Measurements from ENCODE around the gene KLHL8. TPM values are rescaled to one million over a fixed set of nuclear protein-coding genes. Genes with fewer than 3 reads are reported as not detected.

KLHL8 gene
- total and polyA plus RNA-seq, 12 donors: 2.4 to 15.0 (median 11.7) TPM

DNA sequence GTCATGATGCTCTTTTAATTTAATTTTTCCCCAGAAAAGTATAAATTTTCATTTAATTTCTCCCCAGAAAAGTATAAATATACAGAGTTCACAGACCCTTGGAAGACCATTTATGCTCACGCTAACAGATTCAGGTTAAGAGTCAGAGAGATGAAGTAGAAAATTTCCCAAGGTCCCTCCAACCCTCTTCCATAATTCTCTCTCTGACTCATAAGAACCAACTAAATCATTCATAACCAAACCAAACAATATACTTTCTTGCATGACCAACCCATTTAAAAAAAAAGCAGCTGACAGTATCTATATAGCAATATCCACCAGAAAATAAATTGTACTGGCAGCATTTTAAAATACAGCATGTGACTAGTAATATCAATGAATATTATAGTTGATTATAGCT, 3.9 kb downstream of the KLHL8 start:
- H3K27ac ChIP-seq: no peak overlapping the region
- H3K4me1 ChIP-seq: peaks cover 3 to 45% (median 34%) of the 10 kb centered on the region in 9 donors
- intact Hi-C loops (cut with DNase I): loop anchor here in 1 of 10 donors (10.0 kb wide), 1 partner anchor 212 kb away; no protein-coding TSS in a partner anchor
- ATAC-seq (no peak), DNase-seq (no peak)
- H3K27me3 ChIP-seq: no peaks in the 10 kb centered on the region
- H3K4me3 ChIP-seq: no peak overlapping the region
- H3K9me3 ChIP-seq: no peaks in the 10 kb centered on the region
- no peaks in the 10 kb centered on the region for H3K36me3 ChIP-seq
- TF ChIP-seq, protein P1, sequence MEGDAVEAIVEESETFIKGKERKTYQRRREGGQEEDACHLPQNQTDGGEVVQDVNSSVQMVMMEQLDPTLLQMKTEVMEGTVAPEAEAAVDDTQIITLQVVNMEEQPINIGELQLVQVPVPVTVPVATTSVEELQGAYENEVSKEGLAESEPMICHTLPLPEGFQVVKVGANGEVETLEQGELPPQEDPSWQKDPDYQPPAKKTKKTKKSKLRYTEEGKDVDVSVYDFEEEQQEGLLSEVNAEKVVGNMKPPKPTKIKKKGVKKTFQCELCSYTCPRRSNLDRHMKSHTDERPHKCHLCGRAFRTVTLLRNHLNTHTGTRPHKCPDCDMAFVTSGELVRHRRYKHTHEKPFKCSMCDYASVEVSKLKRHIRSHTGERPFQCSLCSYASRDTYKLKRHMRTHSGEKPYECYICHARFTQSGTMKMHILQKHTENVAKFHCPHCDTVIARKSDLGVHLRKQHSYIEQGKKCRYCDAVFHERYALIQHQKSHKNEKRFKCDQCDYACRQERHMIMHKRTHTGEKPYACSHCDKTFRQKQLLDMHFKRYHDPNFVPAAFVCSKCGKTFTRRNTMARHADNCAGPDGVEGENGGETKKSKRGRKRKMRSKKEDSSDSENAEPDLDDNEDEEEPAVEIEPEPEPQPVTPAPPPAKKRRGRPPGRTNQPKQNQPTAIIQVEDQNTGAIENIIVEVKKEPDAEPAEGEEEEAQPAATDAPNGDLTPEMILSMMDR (IDR thresholded peaks at IDR 0.05): no peak
- WGBS, 2 donors: 92 to 97% methylated on average over 1 of the region's 1 CpG

DNA sequence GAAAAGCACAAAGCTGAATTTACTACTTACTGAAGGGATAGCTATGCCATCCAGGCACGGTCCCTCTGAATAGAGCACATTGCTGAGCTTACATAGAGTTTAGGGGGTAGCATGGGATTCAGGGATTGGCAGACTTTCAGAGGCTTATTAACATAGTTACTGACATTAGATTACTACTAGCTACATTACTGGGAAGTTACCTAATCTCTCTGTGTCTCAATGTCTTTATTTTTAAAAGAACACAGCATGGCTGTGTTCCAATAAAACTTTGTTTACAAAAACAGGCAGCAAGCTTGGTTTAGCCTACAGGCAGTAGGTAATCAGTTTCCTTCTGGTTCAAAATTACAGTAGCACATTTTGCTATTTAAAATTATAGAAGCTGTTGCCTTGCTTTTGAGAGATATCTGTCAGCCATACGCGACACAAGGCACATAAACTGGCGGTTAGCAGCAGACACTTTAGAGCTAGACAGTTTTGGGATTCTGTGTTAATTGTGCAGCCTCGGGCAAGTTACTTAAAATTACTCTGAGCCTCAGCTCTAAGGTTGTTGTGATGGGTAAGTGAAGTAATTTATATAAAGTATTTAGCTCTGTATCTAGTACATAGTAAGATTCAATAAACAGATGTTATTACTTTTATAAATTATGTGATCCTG, 6.9 kb downstream of the KLHL8 start:
- ATAC-seq (peak in 4 of 8 donors; percentile 42 to 74 (median 54)), DNase-seq (no peak)
- Histone ChIP-seq H3K4me3 (peak overlapping the region in 2 of 10 donors; percentile 0 to 3), H3K27me3 (no peaks in the 10 kb centered on the region), H3K27ac (peak overlapping the region in 4 of 10 donors; percentile 11 to 43 (median 24)), H3K4me1 (peaks cover 3 to 54% (median 26%) of the 10 kb centered on the region in 9 donors), H3K9me3 (no peaks in the 10 kb centered on the region), H3K36me3 (no peaks in the 10 kb centered on the region)
- TF ChIP-seq, protein P1 (IDR thresholded peaks at IDR 0.05): no peak
- intact Hi-C loops (cut with DNase I): loop anchor here in 1 of 10 donors (10.0 kb wide), 1 partner anchor 209 kb away; no protein-coding TSS in a partner anchor
- WGBS, 2 donors: 46 to 68% methylated on average over 5 of the region's 5 CpGs

DNA sequence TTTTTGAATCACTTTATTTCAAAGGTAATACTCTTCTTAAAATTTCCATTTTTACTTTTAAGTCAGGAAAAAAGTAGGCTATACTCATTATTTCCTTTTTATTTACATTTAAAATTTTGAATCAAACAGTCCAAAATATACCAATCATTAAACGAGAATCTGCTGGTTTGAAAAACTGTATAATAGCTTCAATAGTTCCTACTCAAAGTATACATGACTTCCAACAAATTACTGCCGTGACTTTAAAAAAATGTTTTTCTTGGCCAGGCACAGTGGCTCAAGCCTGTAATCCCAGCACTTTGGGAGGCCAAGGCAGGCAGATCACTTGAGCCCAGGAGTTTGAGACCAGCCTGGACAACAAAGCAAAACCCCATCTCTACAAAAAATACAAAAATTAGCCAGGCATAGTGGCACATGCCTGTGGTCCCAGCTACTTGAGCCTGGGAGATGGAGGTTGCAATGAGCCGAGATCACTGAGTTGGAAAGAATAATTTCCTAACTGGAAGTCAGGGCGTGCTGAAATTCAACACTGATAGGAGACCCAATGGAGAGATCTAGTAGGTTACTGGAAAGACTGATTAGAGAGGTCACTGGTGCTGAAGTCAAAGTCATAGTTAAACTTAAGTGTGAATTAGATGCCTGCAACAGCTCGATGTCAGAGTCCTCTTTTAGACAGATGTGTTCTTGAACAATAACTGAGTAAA, 9.0 kb downstream of the KLHL8 start:
- intact Hi-C loops (cut with DNase I): loop anchor here in 1 of 10 donors (10.0 kb wide), 1 partner anchor 207 kb away; no protein-coding TSS in a partner anchor
- Histone ChIP-seq H3K4me1 (peaks cover 3 to 53% (median 24%) of the 10 kb centered on the region in 9 donors), H3K27ac (peak overlapping the region in 2 of 10 donors; percentile 8 to 42), H3K27me3 (no peaks in the 10 kb centered on the region), H3K9me3 (no peaks in the 10 kb centered on the region), H3K4me3 (no peak overlapping the region), H3K36me3 (peaks cover 0 to 4% (median 0%) of the 10 kb centered on the region in 9 donors)
- ATAC-seq (peak in 3 of 8 donors; percentile 25 to 86 (median 57)), DNase-seq (no peak)
- TF ChIP-seq, protein P1 (IDR thresholded peaks at IDR 0.05): no peak
- 50 to 51% methylated on average over 5 of the region's 5 CpGs for WGBS, 2 donors

DNA sequence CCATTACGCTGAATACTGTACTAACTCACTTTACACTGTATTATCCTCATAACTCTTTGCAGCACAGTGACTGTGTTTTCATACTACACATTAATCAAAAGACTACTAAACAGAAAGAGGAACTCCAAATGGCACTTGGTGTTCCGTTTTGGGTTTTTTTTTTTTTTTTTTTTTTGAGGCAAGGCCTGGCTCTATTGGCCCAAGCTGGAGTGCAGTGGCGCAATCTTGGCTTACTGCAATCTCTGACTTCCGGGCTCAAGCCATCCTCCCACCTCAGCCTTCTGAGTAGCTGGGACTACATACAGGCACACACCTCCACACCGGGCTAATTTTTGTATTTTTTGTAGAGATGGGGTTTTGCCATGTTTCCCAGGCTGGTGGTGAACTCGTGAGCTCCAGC, 10.7 kb downstream of the KLHL8 start:
- Histone ChIP-seq H3K9me3 (no peaks in the 10 kb centered on the region), H3K27me3 (no peaks in the 10 kb centered on the region), H3K36me3 (peaks cover 0 to 4% (median 0%) of the 10 kb centered on the region in 9 donors), H3K4me3 (peak overlapping the region in 2 of 10 donors; percentile 3 to 47), H3K27ac (peak overlapping the region in 1 of 10 donors; percentile 74), H3K4me1 (peaks cover 3 to 53% (median 24%) of the 10 kb centered on the region in 9 donors)
- DNase-seq (peak; percentile 23 to 37), ATAC-seq (peak in 7 of 8 donors; percentile 49 to 76 (median 56))
- 83 to 89% methylated on average over 6 of the region's 6 CpGs for WGBS, 2 donors
- intact Hi-C loops (cut with DNase I): loop anchor here in 1 of 10 donors (10.0 kb wide), 1 partner anchor 205 kb away; no protein-coding TSS in a partner anchor
- TF ChIP-seq, protein P1 (IDR thresholded peaks at IDR 0.05): no peak

All from heart right ventricle (tissue), 16 donors.